Subcutaneous abdominal adipose tissue (tissue), 5 donors: ENCODE measurements around the gene C2orf66.

Source experiments
- H3K27ac ChIP-seq: one replicate; pipeline ENCODE4 v1.7.0; 2013; ENCODE audit warnings: low read depth, mild to moderate bottlenecking, inconsistent platforms, low read length, moderate library complexity
- H3K27me3 ChIP-seq, 5 donors: one replicate each; pipeline ENCODE4 v1.7.0; 2013; ENCODE audit warnings: low read length in 5 of 5, inconsistent platforms in 1 of 5; ENCODE audit not compliant: control insufficient read depth in 5 of 5, insufficient read depth in 4 of 5
- H3K36me3 ChIP-seq, 5 donors: one replicate each; pipeline ENCODE4 v1.7.0; 2013; ENCODE audit warnings: low read length in 5 of 5; ENCODE audit not compliant: control insufficient read depth in 5 of 5, insufficient read depth in 5 of 5
- H3K4me1 ChIP-seq, 5 donors: one replicate each; pipeline ENCODE4 v1.7.0; 2013; ENCODE audit warnings: low read length in 5 of 5, mild to moderate bottlenecking in 3 of 5, moderate library complexity in 1 of 5; ENCODE audit not compliant: control insufficient read depth in 5 of 5, insufficient read depth in 5 of 5
- H3K4me3 ChIP-seq, 5 donors: one replicate each; pipeline ENCODE4 v1.7.0; 2013; ENCODE audit warnings: low read length in 5 of 5, low read depth in 1 of 5
- H3K9ac ChIP-seq, 5 donors: one replicate each; pipeline ENCODE4 v1.7.0; 2013; ENCODE audit warnings: low read length in 5 of 5, mild to moderate bottlenecking in 4 of 5, moderate library complexity in 3 of 5
- H3K9me3 ChIP-seq, 5 donors: one replicate each; pipeline ENCODE4 v1.7.0; 2013; ENCODE audit warnings: low read length in 5 of 5; ENCODE audit not compliant: control insufficient read depth in 5 of 5
- donor health status: healthy.
- donor health status: healthy.
- donor health status: healthy.
- donor health status: healthy.
- donor health status: healthy.

C2orf66 gene

GRCh38 chr2:196809260-196809659 is at the start of gene C2orf66:
Gene C2orf66 (minus strand): TSS chr2:196809355. CDS start chr2:196809336, 19 bp downstream.
- no peak within 1 kb of the TSS for H3K27ac ChIP-seq
- H3K4me3 ChIP-seq: no peak within 1 kb of the TSS
- no peak within 1 kb of the TSS for H3K9ac ChIP-seq
- no peaks in the 10 kb centered on the region for H3K36me3 ChIP-seq
- H3K27me3 ChIP-seq: no peaks in the 10 kb centered on the region
- H3K4me1 ChIP-seq: no peaks in the 10 kb centered on the region
- H3K9me3 ChIP-seq: no peaks in the 10 kb centered on the region

- peaks cover 0 to 1% (median 0%) of the 10 kb centered on the region in 5 donors for H3K9me3 ChIP-seq
These were observed 45.5 kb upstream of the C2orf66 start for GRCh38 chr2:196854629-196855028.

GRCh38 chr2:196853301-196854087 is 44.3 kb upstream of the C2orf66 start:
- no peaks in the 10 kb centered on the region for H3K27me3 ChIP-seq
- H3K9ac ChIP-seq: no peak overlapping the region
- peaks cover 0 to 5% (median 0%) of the 10 kb centered on the region in 5 donors for H3K4me1 ChIP-seq
- H3K36me3 ChIP-seq: no peaks in the 10 kb centered on the region
- no peak overlapping the region for H3K4me3 ChIP-seq
- H3K9me3 ChIP-seq: no peaks in the 10 kb centered on the region
- H3K27ac ChIP-seq: no peak overlapping the region

More at GRCh38 chr2:196854629-196855028, 45.5 kb upstream of the C2orf66 start:
- no peak overlapping the region for H3K27ac ChIP-seq
- H3K36me3 ChIP-seq: no peaks in the 10 kb centered on the region
- no peak overlapping the region for H3K4me3 ChIP-seq
- H3K27me3 ChIP-seq: no peaks in the 10 kb centered on the region
- no peak overlapping the region for H3K9ac ChIP-seq
- H3K4me1 ChIP-seq: peaks cover 0 to 5% (median 0%) of the 10 kb centered on the region in 5 donors

- Histone ChIP-seq H3K36me3 (no peaks in the 10 kb centered on the region), H3K27me3 (no peaks in the 10 kb centered on the region), H3K4me3 (no peak overlapping the region), H3K27ac (no peak overlapping the region), H3K9me3 (no peaks in the 10 kb centered on the region), H3K4me1 (peaks cover 0 to 5% (median 0%) of the 10 kb centered on the region in 5 donors), H3K9ac (no peak overlapping the region)
These were observed 41.9 kb upstream of the C2orf66 start for GRCh38 chr2:196851088-196851487.

GRCh38 chr2:196849895-196850294 is 40.7 kb upstream of the C2orf66 start:
- no peaks in the 10 kb centered on the region for H3K9me3 ChIP-seq
- no peak overlapping the region for H3K4me3 ChIP-seq
- H3K9ac ChIP-seq: no peak overlapping the region
- no peak overlapping the region for H3K27ac ChIP-seq
- H3K27me3 ChIP-seq: no peaks in the 10 kb centered on the region
- H3K4me1 ChIP-seq: peaks cover 0 to 5% (median 0%) of the 10 kb centered on the region in 5 donors
- no peaks in the 10 kb centered on the region for H3K36me3 ChIP-seq

- H3K9ac ChIP-seq: no peak overlapping the region
- H3K4me3 ChIP-seq: no peak overlapping the region
- H3K36me3 ChIP-seq: peaks cover 0 to 3% (median 0%) of the 10 kb centered on the region in 5 donors
- no peaks in the 10 kb centered on the region for H3K9me3 ChIP-seq
- H3K27ac ChIP-seq: no peak overlapping the region
- peaks cover 0 to 3% (median 0%) of the 10 kb centered on the region in 5 donors for H3K4me1 ChIP-seq
- H3K27me3 ChIP-seq: no peaks in the 10 kb centered on the region
These were observed 37.1 kb upstream of the C2orf66 start for GRCh38 chr2:196846295-196846694.

GRCh38 chr2:196845371-196845770 is 36.2 kb upstream of the C2orf66 start:
- Histone ChIP-seq H3K36me3 (peaks cover 0 to 8% (median 3%) of the 10 kb centered on the region in 5 donors), H3K9me3 (no peaks in the 10 kb centered on the region), H3K27ac (no peak overlapping the region), H3K9ac (no peak overlapping the region), H3K4me3 (no peak overlapping the region), H3K27me3 (no peaks in the 10 kb centered on the region), H3K4me1 (no peaks in the 10 kb centered on the region)

GRCh38 chr2:196840171-196840570 is 31.0 kb upstream of the C2orf66 start:
- H3K4me3 ChIP-seq: no peak overlapping the region
- no peaks in the 10 kb centered on the region for H3K27me3 ChIP-seq
- no peaks in the 10 kb centered on the region for H3K9me3 ChIP-seq
- H3K9ac ChIP-seq: no peak overlapping the region
- no peak overlapping the region for H3K27ac ChIP-seq
- H3K4me1 ChIP-seq: no peaks in the 10 kb centered on the region
- H3K36me3 ChIP-seq: peaks cover 7 to 20% (median 9%) of the 10 kb centered on the region in 5 donors

GRCh38 chr2:196839574-196839973 is 30.4 kb upstream of the C2orf66 start:
- no peaks in the 10 kb centered on the region for H3K27me3 ChIP-seq
- peaks cover 7 to 20% (median 9%) of the 10 kb centered on the region in 5 donors for H3K36me3 ChIP-seq
- H3K4me3 ChIP-seq: no peak overlapping the region
- no peak overlapping the region for H3K9ac ChIP-seq
- H3K27ac ChIP-seq: no peak overlapping the region
- no peaks in the 10 kb centered on the region for H3K9me3 ChIP-seq
- H3K4me1 ChIP-seq: no peaks in the 10 kb centered on the region

GRCh38 chr2:196836440-196836839 is 27.3 kb upstream of the C2orf66 start:
- Histone ChIP-seq H3K4me1 (no peaks in the 10 kb centered on the region), H3K36me3 (peaks cover 5 to 20% (median 7%) of the 10 kb centered on the region in 5 donors), H3K9me3 (no peaks in the 10 kb centered on the region), H3K4me3 (no peak overlapping the region), H3K27ac (peak overlapping the region; percentile 9), H3K27me3 (no peaks in the 10 kb centered on the region), H3K9ac (no peak overlapping the region)
